GM12878 (cell line): ENCODE results near the gene RALGAPA2. TPM values are rescaled to one million over a fixed set of nuclear protein-coding genes. Genes with fewer than 3 reads are reported as not detected.

Experiments
- CUX1 ChIP-seq: IDR thresholded peaks from 2 replicates; pipeline ENCODE4 v1.6.1; 2012; ENCODE audit warnings: improper control_type of control experiment, low read depth, low read length; ENCODE audit not compliant: insufficient replicate concordance
- MLLT1 ChIP-seq: fragments of 450-650 bp; IDR thresholded peaks from 2 replicates; pipeline ENCODE4 v1.6.1; 2016; ENCODE audit warnings: mild to moderate bottlenecking
- polyA plus RNA-seq, 11 experiments: library from polyadenylated mRNA; depleted of rRNA in 4 of 11; unstranded in 6 of 11; stranded (reverse) in 5 of 11; fragments of >200 nt; fragmentation: Nextera tagmentation in 4 of 11; fragmentation: Illumina TruSeq in 1 of 11; extraction: Ambion mirVana in 4 of 11; extraction: Trizol in 1 of 11; gene quantifications; 1 replicate in 1 of 11; 2 replicates in 10 of 11; pipeline versions ENCODE4 v1.2.1 to v1.2.3, GENCODE V29; 2011 to 2016; ENCODE audit warnings: inconsistent platforms in 2 of 11, missing spikeins in 2 of 11, low read depth in 1 of 11
- total RNA-seq, 4 experiments: library from RNA; depleted of rRNA in 3 of 4; stranded (reverse); fragments of >200 nt in 3 of 4; fragmentation: Illumina TruSeq in 1 of 4; extraction: Trizol in 1 of 4; gene quantifications; 2 replicates each; pipeline versions ENCODE4 v1.2.1 to v1.2.3, GENCODE V29; 2013 to 2021

Gene RALGAPA2
- total and polyA plus RNA-seq, 10 of the 15 experiments (the other 5 are each of a cell fraction or from before 2014, with no cell fraction given) = 2.9 to 29.4 (median 19.6) TPM

GRCh38 chr20:20365480-20366161 lies 346.8 kb downstream of the RALGAPA2 start (continued):
- TF ChIP-seq CUX1 (no peak), MLLT1 (no peak)
